ENCODE results near the gene COX10. TPM values are rescaled to one million over a fixed set of nuclear protein-coding genes. Genes with fewer than 3 reads are reported as not detected.

The COX10 gene
- total RNA-seq: 18.2 and 20.9 TPM in 2 replicates

DNA sequence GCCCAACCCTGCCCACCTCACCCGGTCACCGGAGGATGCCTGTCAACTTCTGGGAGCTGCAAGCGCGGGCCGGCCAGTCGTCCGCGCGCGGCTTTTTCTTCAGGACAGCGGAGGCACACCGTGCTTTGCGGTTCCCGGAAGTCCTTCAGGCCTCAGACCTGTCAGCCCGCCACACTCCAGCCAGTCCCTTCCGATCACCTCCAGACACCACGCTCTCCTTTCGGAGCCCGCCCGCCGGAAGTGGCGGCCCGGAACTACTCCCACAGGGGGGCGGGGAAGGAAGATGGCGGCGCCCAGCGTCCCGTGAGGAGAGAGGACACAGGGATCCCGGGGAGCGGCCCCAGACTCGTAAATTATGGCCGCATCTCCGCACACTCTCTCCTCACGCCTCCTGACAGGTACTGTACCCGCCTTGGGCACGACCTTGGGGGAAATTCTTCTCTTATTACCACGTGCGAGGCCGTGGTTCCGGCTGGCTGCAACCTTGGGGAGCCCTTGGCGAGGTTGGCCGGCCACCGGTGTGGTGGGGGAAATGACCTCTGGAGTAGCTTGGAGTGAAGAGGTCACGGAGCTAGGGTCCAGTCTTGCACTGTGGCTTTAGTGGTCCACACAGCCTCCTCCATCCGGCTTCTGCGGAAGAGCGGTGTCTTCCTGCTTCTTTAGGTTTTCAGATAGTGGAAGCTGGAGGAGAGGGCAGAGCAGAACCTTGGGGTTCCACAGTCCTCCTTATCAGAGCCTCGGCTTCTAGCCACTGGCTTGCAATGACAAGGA lies at the start of gene COX10:
Gene COX10 (plus strand): TSS at position 254 of the 771 bp plus-strand sequence. CDS start 102 bp downstream, at position 356.

DNA sequence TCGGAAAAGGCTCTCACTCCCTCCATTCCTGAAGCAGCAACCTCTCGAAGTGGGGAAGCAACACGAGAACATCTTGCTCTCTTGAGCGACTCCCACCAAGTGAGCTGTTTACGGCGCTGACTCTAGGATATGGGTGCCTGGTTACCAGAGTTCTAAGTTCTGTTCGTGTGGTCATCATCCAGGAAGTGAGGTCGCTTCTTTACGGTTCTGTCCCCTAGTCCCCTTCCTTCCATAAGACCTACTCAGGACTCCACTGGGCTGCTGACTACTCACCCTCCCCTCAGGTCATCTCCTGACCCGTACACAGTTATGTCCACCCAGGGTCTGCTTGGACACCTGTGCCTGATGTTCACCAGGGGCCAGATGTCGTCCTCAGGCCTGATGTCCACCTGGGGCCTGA lies 167.5 kb downstream of the COX10 start, which contains the start of gene CDRT15:
Gene CDRT15 (minus strand): TSS at position 101 of the 400 bp plus-strand sequence. CDS start 29 bp downstream, at position 72.

Small RNAs within 50 kb of the gene (small RNA-seq; reads per million reads assigned to genes)
- not detected for gene RF00090

Other genes starting within 250 kb of the COX10 start
- not detected in 2 replicates for gene CDRT15, start 167.4 kb downstream of the COX10 start, total RNA-seq
- under 0.01 and 0.10 TPM in 2 replicates for gene HS3ST3B1, start 231.6 kb downstream of the COX10 start, total RNA-seq